ENCODE results near the gene ADM2. TPM values are rescaled to one million over a fixed set of nuclear protein-coding genes. Genes with fewer than 3 reads are reported as not detected.

The ADM2 gene
- total RNA-seq, 1 experiment from 2014 or later, result 10.9 TPM

DNA sequence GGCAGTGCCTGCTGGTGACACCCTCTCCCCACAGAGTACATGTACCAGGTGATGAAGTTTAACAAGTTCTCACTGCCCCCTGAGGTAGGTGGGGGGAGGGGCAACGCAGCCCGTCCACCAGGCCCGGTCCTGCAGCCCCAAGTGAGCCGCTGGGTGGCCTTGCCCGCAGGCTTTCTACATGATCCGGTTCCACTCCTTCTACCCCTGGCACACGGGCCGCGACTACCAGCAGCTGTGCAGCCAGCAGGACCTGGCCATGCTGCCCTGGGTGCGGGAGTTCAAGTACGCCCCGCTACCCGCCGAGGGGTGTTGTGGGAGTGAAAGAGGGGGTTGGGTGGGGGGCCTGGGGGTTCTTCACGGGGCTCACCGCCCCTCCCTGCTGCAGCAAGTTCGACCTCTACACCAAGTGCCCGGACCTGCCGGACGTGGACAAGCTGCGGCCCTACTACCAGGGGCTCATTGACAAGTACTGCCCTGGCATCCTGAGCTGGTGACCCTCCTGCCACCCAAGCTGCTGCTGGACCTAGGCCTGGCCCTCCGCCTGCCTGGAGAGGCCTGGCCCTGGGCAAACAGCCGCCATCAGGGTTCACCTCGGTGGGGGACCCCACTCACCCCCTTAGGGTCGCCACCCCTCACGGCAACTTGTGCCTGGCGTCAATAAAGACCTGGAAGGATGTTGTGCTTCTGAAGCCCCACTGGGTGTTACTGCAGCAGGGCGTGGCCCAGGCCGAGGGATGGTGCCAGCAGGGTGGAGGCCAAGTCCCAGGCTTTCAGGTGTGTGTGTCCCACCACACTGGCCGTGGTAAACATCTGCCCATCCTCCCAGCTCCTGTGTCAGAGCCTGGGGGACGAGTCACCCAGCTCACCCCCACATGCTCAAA, 8.3 kb downstream of the ADM2 start:
- Mint-ChIP-seq H3K4me3 (no peak overlapping the region), H3K9me3 (no peaks in the 10 kb centered on the region), H3K36me3 (no peaks in the 10 kb centered on the region), H3K4me1 (no peaks in the 10 kb centered on the region), H3K27ac (no peak overlapping the region), H3K27me3 (ENCODE audit: low read depth) (peaks cover 4% of the 10 kb centered on the region; the same call in 1 of the 2 replicates)
- ChIA-PET CTCF (interaction anchor here (0.8 to 1.7 kb wide), 3 partner anchors 9 to 17 kb away, joined by 3 to 5 read pairs (median 4); no protein-coding TSS in a partner anchor), POLR2A (interaction anchor here (0.6 kb wide), 1 partner anchor 166 kb away, joined by 3 read pairs; no protein-coding TSS in a partner anchor)
- TF ChIP-seq PRDM15 (CRISPR knock-in tag; IDR thresholded peaks at IDR 0.05) (no peak), SMAD4 (CRISPR knock-in tag; IDR thresholded peaks at IDR 0.05) (no peak), E2F1 (CRISPR knock-in tag; IDR thresholded peaks at IDR 0.05) (no peak), NFE2L1 (CRISPR knock-in tag; IDR thresholded peaks at IDR 0.05) (no peak), ZNF317 (CRISPR knock-in tag; IDR thresholded peaks at IDR 0.05; ENCODE audit: borderline replicate concordance, low read depth) (no peak), ZNF532 (CRISPR knock-in tag; IDR thresholded peaks at IDR 0.05; ENCODE audit: borderline replicate concordance) (no peak), GTF2I (CRISPR knock-in tag; conservative IDR thresholded peaks at IDR 0.05) (no peak), NR3C1 (CRISPR knock-in tag; conservative IDR thresholded peaks at IDR 0.05; ENCODE audit: low read depth) (no peak), TEAD4 (CRISPR knock-in tag; IDR thresholded peaks at IDR 0.05) (no peak), SP1 (CRISPR knock-in tag; conservative IDR thresholded peaks at IDR 0.05) (no peak), MXD4 (CRISPR knock-in tag; IDR thresholded peaks at IDR 0.05; ENCODE audit: borderline replicate concordance) (no peak), PRRX2 (CRISPR knock-in tag; IDR thresholded peaks at IDR 0.05) (no peak), ELF4 (CRISPR knock-in tag; IDR thresholded peaks at IDR 0.05; ENCODE audit: low read depth) (no peak), ETV6 (CRISPR knock-in tag; IDR thresholded peaks at IDR 0.05) (no peak)
- ATAC-seq (no peak), DNase-seq (ENCODE audit: low spot score) (no peak)

DNA sequence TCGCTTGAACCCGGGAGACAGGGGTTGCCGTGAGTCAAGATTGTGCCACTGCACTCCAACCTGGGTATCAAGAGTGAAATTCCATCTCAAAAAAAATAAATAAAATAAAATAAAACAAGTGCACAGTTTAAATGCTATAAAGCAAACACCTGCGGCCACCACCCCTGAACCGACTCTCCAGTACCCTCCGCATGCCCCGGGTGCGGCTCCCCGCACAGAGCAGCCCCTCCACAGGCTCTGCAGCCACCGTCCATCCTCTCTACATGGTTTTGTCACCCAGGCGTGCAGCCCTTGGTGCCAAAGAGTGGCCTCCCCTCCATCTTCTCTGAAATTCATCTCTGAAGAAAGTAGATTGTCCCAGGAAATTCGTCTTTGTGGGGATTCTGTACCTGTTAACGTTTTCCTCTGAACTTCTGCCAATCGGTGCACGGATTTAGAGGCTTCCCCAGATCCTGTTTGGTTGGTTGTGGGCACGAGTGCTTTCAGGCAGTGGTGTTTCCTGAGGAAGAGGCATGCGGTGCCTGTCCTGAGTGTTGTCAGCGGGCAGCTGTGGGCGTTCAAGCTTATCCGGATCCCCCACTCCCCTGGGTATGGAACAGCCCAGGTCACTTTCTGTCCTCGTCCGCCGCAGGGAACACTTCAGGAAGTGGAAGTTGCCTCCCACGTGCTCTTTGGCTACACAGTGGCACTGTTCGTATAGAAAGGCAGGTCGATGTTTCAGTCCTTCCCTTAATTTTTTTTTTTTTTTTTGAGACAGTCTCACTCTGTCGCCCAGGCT, 9.4 kb downstream of the ADM2 start:
- Mint-ChIP-seq H3K27ac (no peak overlapping the region), H3K27me3 (ENCODE audit: low read depth) (peaks cover 4% of the 10 kb centered on the region), H3K9me3 (no peaks in the 10 kb centered on the region), H3K4me1 (no peaks in the 10 kb centered on the region), H3K4me3 (no peak overlapping the region), H3K36me3 (no peaks in the 10 kb centered on the region)
- ATAC-seq (no peak), DNase-seq (ENCODE audit: low spot score) (no peak)
- POLR2A ChIA-PET, result no interaction called here
- TF ChIP-seq TEAD4 (CRISPR knock-in tag; IDR thresholded peaks at IDR 0.05) (no peak), SOX15 (CRISPR knock-in tag; IDR thresholded peaks at IDR 0.05) (no peak), ZNF232 (CRISPR knock-in tag; IDR thresholded peaks at IDR 0.05) (no peak), ELF4 (CRISPR knock-in tag; IDR thresholded peaks at IDR 0.05; ENCODE audit: low read depth) (no peak)
- CTCF ChIA-PET, result interaction anchor here (0.6 to 1.7 kb wide), 2 partner anchors 13 to 56 kb away, joined by 3 to 4 read pairs; no protein-coding TSS in a partner anchor
